Hepatic stellate cell (primary cell): ENCODE data around the gene NSMCE4A.
A peak's percentile ranks its signal among the peaks of the same experiment; 100 is the strongest.
"Not testable (repeated sequence)": the region's sequence is repeated elsewhere in the genome, so short reads cannot be mapped to it uniquely, and the experiment has no call there.

Experiments
- DNase-seq: peaks from one replicate; pipeline ENCODE4 v3.0.0; 2011; ENCODE audit warnings: low spot score

NSMCE4A gene

GRCh38 chr10:121974535-121975294, at the start of gene NSMCE4A:
NSMCE4A (minus strand) TSS chr10:121975217; CDS start chr10:121975165, 52 bp downstream.
- DNase-seq, result peak; percentile 84

GRCh38 chr10:122023257-122023656, 48.2 kb upstream of the NSMCE4A start:
- DNase-seq, result not testable (repeated sequence)

GRCh38 chr10:122022276-122022675, 47.3 kb upstream of the NSMCE4A start:
- no peak for DNase-seq

- no peak for DNase-seq
Observed at GRCh38 chr10:122021828-122022227, 46.8 kb upstream of the NSMCE4A start.

- DNase-seq, result no peak
Observed at GRCh38 chr10:122021379-122021778, 46.4 kb upstream of the NSMCE4A start.

- no peak for DNase-seq
Observed at GRCh38 chr10:122020226-122020625, 45.2 kb upstream of the NSMCE4A start.

- DNase-seq, result no peak
Observed at GRCh38 chr10:122019414-122019975, 44.5 kb upstream of the NSMCE4A start.

- DNase-seq, result no peak
Observed at GRCh38 chr10:122018951-122019413, 44.0 kb upstream of the NSMCE4A start.

GRCh38 chr10:122018491-122018890, 43.5 kb upstream of the NSMCE4A start:
- DNase-seq, result no peak

GRCh38 chr10:122017926-122018325, 42.9 kb upstream of the NSMCE4A start:
- DNase-seq, result not testable (repeated sequence)

GRCh38 chr10:122014652-122015248, 39.7 kb upstream of the NSMCE4A start:
- no peak for DNase-seq

- no peak for DNase-seq
Observed at GRCh38 chr10:122013311-122013780, 38.3 kb upstream of the NSMCE4A start.

GRCh38 chr10:122012731-122013130, 37.7 kb upstream of the NSMCE4A start:
- DNase-seq, result no peak

- DNase-seq, result no peak
Observed at GRCh38 chr10:122010405-122011050, 35.5 kb upstream of the NSMCE4A start.

GRCh38 chr10:122007415-122007814, 32.4 kb upstream of the NSMCE4A start:
- DNase-seq, result no peak

GRCh38 chr10:122001698-122002097, 26.7 kb upstream of the NSMCE4A start:
- DNase-seq, result no peak

- no peak for DNase-seq
Observed at GRCh38 chr10:121999301-121999700, 24.3 kb upstream of the NSMCE4A start.

- no peak for DNase-seq
Observed at GRCh38 chr10:121998462-121998861, 23.4 kb upstream of the NSMCE4A start.

- DNase-seq, result no peak
Observed at GRCh38 chr10:121994429-121994941, 19.5 kb upstream of the NSMCE4A start.

GRCh38 chr10:121991727-121992126, 16.7 kb upstream of the NSMCE4A start:
- DNase-seq, result not testable (repeated sequence)

GRCh38 chr10:121990015-121990677, 15.1 kb upstream of the NSMCE4A start:
- DNase-seq, result no peak
